HG02610 (cell line): Measurements from ENCODE around the gene SH2D5.

Source experiments
- ATAC-seq: cut with Tn5 transposase; IDR thresholded peaks from one replicate; pipeline ENCODE4 v1.9.1; 2021; ENCODE audit warnings: mild to moderate bottlenecking, moderate library complexity; ENCODE audit not compliant: unreplicated experiment

The SH2D5 gene

DNA sequence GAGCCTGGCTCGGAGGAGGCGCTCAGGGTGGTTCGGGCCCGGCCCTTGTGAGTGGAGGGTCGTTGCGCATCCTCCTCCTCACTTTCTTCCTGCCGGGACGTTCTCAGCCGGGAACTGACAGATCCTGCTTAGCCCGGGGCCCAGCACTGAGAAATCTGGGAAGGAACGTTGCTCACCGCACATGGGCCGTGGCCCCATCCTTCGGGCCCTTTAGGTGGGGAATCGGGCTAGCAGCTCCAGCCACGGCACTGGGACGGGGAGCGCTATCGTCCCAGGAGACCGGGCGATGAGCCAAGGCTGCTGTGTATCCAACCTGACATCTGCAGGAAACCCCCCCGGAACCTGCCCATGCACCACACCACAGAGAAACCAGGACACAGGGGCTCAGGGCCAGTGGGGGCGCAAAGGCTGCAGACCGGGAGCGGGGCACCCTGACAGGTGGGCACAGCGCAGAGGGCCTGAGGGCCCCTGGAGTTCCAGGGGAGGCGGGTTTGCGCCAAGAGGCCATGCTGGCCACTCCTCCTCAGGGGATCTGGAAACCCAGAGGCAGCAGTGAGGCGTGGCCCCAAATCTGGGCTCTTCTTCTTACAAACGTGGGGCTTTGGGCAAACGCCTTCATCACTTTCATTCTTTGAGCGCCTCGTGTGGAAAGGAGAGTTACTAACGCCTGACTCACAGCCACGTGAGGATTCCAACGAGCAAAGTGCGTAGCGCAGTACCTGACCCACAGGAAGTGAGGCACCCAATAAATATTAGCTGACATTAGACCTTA lies at the start of gene SH2D5:
Gene SH2D5 (minus strand): TSS at position 116 of the 772 bp plus-strand sequence. CDS start 4,659 bp downstream, outside the sequence.
- peak; percentile 58 for ATAC-seq

DNA sequence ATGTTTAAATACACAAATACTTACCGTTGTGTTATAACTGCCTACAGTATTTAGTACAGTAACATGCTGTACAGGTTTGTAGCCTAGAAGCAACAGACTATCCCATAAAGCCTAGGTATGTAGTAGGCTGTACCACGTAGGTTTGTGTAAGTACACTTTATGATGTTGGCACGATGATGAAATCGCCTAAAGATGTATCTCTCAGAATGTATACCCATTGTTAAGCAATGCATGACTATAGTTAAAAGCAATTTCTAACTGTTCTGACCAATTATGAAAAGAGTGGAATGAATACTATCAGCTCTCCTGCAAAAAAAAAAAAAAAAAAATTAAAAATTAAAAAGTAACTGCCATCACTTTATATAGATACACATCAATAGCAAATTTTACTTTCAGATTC lies 43.2 kb upstream of the SH2D5 start:
- no peak for ATAC-seq

DNA sequence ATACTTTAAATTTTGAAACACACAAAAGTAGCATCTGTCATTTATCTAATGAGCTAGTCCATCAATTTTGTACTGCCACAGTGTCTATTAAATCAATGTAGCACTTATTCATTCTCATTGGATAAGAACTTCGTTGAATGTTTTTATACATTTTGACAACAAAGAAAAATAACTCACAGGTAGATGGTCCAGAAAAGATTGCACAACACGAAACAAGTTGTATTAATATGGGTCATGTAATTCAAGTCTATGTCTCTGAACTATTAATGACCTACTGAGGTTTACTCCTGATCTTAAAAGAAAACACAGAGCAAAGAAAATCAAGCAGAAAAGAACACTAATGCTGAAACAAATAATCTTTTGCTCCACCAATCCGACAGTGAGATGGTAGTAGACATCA lies 39.3 kb upstream of the SH2D5 start:
- ATAC-seq = no peak

DNA sequence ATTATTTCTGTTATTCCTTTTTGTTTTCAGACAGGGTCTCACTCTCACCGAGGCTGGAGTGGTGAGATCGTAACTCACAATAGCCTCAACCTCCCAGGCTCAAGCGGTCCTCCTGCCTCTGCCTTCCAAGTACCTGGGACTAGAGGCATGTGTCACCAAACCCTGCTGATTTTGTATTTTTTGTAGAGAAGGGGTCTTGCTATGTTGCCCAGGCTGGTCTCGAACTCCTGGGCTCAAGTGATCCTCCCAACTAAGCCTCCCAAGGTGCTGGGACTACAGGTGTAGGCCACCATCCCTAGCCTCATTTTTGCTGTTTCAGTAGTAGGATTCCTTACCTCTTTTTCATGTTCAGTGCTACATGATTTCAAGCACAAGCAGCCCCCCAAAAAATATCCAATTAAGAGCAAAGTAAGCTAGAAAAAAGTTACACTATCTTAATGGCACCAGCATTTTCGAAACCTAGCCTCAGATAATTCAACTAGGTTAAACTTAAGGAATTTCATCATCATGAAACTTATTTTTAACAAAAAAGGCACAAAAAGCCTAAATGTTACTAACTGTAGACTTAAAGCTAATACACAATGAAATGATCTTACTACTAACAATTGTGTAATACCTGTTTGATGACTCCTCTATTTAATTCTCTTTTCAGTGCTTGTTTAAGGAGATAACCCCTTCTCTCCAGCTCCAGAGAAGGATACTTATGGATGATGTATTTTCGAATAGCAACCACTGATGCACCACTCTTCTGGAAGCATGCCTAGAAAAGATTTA lies 38.0 kb upstream of the SH2D5 start:
- ATAC-seq = no peak

DNA sequence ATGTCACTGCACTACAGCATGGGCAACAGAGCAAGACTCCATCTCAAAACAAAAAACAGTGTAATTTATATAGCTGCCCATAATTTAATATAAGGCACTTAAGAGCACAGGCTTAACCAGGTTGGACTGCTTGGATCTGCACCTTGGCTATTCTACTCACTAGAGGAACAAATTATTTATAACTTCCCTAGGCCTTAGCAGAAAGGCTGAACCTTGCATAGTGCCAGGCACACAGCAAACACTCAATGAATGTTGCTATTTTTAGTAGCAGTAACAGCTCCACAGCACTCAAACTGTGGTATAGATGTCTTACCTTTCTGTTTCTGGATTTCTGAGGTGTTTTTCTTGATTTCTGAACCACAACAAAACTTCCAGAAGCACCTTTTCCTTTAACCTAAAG lies 34.8 kb upstream of the SH2D5 start:
- ATAC-seq = no peak

DNA sequence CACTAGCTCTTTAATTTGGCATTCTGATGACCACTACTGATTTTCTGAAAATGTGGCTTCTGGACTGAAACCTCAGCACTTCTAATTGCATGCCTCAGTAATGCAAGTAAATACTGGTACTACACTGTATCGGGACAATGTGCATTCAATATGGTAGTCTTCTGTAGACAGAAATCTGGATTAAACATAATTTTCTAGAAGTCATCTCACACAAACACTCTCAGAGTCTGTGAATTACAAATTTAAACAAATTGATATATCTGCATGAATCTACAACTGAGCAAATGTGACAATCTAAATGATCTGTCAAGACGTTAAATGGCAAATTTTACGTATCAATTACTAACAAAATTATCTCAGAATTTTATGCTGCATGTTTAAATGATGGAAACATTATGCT lies 30.9 kb upstream of the SH2D5 start:
- no peak for ATAC-seq

DNA sequence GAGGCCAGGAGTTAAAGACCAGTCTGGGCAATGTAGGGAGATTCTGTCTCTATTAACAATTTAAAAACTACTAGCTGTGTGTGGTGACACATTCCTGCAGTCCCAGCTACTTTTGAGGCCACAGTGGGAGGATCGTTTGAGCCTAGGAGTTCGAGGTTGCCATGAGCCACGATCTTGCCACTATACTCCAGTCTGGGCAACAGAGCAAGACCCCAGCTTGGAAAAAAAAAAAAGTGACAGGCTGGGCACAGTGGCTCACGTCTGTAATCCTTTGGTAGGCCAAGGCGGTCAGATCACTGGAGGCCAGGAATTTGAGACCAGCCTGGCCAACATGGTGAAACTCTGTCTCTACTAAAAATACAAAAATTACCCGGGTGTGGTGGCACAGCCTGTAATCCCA lies 27.8 kb upstream of the SH2D5 start:
- ATAC-seq = no peak

DNA sequence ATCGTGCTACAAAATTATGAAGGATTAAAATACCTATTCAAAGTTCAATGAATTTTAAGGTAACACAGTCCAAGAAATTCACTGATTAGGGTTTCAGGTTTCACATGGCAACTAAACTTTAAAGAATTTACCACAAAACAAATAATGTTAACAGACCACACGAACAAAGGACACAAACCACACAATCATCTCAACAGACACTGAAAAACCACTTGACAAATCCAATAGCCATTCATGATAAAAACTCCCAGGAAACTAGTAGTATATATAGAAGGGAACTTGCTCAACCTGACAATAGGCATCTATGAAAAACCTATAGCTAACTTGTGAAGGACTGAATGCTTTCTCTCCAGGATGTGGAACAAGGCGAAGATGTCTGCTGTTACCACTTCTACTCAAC lies 21.1 kb upstream of the SH2D5 start:
- no peak for ATAC-seq

DNA sequence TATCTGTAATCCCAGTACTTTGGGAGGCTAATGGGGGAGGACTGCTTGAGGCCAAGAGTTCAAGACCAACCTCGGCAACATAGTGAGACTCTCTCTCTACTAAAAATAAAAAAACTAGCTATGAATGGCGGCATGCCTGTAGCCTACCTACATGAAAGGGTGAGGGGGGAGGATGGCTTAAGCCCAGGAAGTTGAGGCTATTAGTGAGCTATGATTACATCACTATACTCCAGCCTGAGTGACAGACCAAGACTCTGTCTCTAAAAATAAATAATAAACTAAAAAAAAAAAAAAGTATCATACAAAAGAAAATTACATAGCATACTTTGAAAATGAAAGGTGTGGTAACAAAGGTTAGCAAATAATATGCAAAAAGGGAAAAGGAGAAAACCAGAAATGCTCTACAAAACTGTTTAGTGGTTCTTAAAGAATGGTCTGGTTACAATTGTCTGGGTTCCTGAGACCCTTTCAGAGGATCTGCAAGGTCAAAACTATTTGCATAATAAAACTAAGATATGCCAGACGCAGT lies 19.0 kb upstream of the SH2D5 start:
- ATAC-seq = no peak

DNA sequence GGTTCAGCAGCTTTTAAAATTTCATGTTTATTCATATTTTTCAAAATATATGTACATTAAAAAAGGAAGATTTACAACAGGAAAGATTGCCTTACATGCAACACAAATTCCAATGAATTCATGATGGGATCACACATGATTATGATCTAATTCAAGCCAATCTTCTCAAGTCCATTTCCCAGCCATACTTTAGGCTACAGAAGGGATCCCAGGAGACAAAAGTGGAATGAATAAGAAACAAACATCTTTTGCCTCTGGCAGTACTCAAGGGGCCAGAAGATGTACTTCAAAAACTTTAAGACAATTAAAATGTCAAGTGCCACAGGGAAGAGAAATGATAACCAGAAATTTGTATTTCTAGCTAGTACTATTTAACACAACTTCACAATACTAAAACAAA lies 10.2 kb upstream of the SH2D5 start:
- ATAC-seq = no peak

DNA sequence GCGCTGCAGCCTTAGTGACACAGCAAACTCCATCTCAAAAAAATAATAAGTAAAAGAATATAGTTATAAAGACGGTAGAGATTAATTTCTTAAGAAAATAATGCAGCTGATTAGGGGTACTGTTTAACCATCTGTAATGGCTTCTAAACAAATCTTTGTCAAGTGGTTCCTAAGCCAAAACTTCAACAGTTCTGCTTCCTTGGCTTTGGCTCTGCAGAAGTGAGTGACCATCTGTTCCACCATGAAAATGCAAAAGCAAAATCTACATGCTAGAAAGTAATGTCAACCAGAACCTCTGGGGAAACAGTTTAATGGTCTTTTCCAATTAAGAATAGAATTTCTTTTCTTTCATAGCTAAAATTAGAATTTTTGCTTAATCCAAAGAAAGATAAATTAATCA lies 8.3 kb upstream of the SH2D5 start:
- no peak for ATAC-seq

DNA sequence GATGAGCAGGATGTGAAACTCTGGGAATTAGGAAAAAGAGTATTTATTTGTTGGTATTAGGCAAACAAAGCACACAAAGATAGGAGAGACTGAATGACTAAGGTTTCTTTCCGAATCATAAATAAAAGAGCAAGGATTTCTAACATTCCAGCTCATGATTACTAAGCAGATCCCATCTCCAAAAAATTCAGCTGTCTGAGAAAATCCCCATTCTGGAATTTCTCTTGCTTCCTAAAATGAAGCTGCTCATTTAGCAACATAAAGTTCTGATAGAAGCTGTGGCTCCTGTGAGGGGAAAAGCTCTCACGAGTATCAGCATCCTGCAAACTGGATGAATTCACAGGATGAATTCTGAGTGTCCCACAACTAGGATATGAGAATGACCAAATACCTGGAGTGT lies 6.7 kb upstream of the SH2D5 start:
- no peak for ATAC-seq

DNA sequence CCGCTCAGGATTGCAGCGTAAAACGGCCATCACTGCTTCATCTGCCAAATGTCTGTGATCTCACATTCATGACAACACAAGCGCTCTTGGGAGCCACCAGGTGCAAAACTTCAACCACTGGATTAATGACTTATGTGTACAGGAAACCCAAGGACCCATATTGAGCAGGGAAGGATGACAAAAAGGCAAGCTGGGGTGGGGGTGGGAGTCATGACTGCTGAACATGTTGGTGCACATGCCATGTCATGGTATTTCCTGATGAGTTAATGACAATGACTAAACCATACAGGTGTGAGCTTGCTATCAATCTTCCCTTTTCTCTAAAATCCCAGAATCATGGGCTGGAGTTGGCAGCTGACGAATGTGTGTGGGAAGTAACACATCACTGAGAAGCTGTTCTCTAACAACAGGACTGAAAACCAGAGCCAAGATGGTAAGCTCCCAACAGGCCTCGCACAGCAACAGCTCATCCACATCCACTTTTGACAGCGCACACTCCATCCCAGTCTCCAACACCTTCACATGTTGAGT lies 3.1 kb upstream of the SH2D5 start:
- ATAC-seq = no peak

DNA sequence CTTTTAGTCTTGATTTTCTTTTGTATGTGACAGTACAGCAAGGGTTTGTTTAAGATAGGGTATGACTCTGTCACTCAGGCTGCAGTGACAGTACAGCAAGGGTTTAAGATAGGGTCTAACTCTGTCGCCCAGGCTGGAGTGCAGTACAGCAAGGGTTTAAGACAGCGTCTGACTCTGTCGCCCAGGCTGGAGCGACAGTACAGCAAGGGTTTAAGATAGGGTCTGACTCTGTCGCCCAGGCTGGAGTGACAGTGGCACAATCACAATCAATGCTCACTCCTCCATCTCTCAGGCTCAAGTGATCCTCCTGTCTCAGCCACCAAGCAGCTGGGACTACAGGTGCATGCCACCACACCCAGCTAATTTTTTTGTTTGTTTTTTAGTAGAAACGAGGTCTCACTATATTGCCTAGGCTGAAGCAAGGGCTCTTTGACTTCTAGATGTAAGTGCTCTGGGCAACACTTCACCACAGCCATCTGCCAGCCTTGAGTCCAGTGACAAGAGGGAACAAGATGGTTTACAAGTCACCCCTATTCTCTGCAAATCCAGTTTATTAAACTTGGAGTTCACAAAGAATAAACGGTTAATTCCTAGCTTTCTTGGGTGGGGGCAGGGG lies 965 bp upstream of the SH2D5 start:
- no peak for ATAC-seq

DNA sequence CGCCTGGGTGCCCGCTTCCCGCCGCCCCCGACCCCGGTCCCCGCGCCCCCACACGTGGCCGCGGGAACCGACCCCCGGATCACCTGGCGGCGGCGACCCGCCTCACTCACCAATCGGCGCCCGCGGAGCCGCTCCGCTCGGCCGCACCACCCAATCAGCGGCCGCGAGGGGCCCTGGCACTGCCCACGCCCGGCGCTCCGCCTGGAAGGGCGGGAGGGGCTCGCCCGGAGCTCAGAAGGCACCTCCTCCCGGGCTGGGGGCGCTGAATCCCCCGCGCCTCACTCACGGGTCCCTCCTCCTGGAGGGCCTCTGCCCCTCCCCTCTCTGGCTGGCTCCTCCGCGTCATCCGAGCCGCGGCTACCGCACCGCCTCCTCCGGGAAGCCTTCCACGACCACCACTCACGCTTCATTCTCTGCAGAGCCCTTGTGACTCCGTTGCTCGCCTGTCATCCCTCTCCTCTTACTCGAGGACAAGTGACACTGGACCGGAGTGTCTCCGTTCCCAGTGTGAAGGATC lies 374 bp downstream of the SH2D5 start:
- ATAC-seq = peak; percentile 54

DNA sequence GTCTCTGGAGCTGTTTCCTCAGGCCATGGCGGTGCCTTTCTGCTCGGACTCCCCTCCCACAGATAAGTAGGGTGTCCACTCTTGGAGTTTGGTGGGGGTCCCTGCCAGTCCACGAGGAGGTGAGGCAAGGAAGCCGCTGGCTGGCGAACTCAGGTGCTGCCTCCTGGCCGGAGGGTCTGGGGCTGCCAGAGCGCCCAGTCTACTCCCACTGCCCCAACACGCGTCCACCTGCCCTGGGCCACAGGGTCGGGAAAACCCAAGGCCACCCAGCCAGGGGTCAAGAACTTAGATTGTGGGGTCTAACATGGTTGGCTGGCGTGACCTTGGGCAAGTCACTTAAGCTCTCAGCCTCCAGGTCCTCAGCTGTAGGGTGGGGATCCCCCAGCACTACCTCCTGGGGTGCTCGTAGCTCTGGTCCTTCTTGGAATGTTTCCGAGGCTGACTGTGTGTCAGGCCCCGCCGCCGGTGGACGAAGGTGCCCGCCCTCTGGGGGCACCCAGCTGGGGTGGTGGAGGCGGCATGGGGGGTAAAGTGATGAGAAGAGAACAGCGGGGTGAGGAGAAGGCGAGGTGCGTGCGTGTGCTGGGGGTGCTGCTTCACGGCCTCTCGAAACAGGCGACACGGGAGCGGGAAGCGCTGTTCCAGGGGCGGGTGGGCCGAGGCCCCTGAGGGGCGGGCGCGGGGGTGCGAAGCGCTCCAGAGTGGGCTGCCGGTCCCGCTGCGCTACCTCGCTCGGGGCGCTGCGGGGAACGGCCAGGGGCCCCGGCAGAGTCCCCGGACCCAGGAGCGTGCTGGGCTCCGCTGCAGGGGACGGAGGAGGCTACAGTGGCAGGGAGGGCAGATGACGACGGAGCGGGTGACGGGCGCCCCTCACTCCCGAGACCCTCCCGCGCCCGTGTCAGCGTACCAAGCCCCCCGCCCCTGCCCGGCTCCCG lies 1.2 kb downstream of the SH2D5 start:
- ATAC-seq = no peak

DNA sequence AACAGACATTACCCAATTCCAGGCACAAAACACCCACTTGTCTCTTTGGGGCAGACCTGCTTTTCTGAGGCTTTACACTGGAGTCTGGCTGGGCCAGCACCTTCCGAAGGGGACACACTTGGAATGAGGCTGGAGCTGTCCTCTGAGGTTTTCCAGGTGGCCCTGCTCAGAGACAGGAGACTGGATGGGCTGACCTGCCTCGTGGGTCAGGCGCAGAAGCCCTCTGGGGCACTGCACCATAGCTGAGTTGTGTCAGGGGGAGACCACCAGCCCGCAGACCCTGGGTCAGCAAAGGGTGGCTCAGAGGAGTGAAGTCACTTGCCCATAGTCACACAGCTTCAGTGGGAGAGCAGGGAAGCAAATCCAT lies 1.8 kb downstream of the SH2D5 start:
- no peak for ATAC-seq

DNA sequence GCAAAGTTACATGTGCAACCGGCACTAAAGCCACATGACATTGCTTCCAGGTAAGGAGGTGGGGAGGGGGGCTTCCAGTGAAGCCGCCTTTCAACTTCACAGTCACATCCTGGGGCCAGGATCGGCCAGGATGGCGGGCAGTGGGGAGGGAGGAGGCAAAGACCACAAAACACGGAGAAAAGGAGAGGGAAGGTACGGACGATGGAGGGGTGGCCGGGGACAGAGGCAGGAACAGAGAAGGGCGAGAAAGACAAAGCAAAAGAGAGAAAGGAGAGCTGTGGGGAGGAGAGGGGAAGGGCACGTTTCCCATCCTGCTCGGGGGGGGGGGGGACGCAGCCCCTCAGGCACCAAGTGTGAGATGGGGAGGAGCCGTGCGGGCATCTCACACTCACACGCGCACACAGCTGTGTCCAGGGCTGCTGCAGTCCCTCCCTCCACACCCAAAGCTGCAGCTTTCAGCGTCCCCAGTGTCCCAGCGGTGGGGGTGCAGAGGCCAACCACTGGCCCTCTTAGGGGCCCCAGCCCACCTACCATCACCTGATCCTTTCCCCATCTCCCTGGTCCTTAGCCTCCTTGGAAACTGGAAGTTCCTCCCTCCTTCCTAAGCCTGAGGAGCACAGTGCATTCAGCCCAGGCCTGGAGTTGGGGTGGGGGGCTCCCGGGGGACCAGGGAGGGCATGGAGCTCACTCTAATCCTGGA lies 2.4 kb downstream of the SH2D5 start:
- ATAC-seq = no peak

DNA sequence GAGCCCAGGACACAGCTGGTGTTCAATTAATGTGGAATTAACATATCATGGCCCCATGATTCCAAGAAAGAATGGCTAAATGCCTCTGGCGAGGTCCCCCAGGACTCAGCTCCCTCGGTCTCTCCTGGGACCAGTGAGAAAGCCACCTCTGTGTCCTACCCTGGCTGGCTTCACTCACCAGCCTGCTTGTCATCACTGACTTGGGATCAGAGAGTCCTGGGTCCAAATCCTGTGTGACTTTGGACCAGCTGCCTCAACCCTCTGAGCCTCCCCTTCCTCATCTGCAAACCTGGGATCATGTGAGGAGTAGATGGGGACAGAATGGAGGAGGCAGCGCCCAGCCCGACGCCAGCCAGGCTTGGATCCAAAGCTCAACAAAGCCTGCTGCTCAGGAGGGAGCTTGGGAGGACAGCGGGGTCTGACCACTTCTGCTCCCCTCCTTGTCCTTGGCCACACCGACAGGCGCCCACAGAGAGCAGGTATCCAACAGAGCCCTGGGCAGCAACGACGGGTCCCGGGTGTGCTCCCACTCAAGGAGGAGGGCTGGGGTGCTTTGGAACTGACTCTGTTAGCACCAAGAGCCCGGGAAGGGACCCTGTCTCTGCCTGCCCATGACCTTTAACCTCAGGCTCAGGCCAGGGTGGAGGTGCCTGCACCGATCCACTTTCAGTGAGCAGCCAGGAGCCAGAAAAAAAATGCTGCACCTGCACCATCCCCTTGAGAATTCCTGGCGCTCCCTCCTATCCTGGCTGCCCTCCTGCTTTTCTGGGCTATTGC lies 3.2 kb downstream of the SH2D5 start:
- no peak for ATAC-seq
